ENCODE data around the gene ACVR1B.

Gene ACVR1B

DNA sequence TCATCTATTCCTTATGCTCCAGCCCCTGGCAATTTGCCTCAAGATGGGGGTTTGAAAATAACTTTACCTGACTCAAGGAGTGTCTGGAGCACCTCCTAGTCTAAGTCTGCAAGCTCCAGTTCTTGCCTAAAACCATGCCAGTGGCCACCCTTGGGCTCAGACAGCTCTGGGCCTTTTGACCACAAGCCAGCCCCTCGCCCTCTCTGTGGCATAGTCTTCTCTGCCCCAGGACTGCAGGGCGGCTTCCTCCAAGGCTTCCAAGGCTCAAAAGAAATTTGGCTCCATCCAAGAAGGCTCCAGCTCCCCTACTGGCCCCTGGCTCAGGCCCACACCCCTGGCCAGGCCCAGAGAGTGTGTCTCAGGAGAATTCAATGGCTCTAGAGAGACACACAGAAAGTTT lies 29.4 kb upstream of the ACVR1B start:
- Histone ChIP-seq H3K27ac (ENCODE audit: low read length) (no peak overlapping the region), H3K4me3 (ENCODE audit: low read length) (no peak overlapping the region), H3K4me1 (ENCODE audit: insufficient read depth, low read length) (peaks cover 4% of the 10 kb centered on the region; the same call in 1 of the 2 replicates), H3K36me3 (ENCODE audit: insufficient read depth, low read depth, low read length) (no peaks in the 10 kb centered on the region), H3K27me3 (ENCODE audit: insufficient read depth, low read length) (peaks cover 14% of the 10 kb centered on the region), H3K9ac (ENCODE audit: low read depth, low read length) (no peak overlapping the region), H3K9me3 (ENCODE audit: insufficient read depth, low read depth, low read length) (no peaks in the 10 kb centered on the region)

DNA sequence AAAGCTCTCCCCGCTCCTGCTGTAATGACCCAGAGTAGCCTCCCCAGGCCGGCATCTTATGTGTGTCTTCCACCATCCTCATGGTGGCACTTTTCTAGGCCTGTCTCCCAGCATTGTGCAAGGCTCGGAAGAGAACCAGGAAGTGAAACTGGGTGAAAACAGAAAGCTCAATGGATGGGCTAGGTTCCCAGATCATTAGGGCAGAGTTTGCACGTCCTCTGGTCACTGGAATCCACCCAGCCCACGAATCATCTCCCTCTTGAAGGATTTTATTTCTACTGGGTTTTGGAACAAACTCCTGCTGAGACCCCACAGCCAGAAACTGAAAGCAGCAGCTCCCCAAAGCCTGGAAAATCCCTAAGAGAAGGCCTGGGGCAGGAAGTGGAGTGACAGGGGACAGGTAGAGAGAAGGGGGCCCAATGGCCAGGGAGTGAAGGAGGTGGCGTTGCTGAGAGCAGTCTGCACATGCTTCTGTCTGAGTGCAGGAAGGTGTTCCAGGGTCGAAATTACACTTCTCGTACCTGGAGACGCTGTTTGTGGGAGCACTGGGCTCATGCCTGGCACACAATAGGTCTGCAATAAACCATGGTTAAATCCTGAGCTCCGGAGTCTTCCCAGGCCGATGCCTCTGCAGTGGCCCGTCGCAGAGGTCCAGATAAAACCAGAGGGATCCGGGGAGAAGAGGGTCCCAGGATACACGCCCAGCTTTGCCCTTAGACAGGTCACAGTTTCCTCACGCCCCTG lies 28.6 kb upstream of the ACVR1B start:
- Histone ChIP-seq H3K4me1 (ENCODE audit: insufficient read depth, low read length) (peaks cover 4% of the 10 kb centered on the region; the same call in 1 of the 2 replicates), H3K27me3 (ENCODE audit: insufficient read depth, low read length) (peaks cover 14% of the 10 kb centered on the region), H3K27ac (ENCODE audit: low read length) (no peak overlapping the region), H3K36me3 (ENCODE audit: insufficient read depth, low read depth, low read length) (no peaks in the 10 kb centered on the region), H3K9ac (ENCODE audit: low read depth, low read length) (no peak overlapping the region), H3K9me3 (ENCODE audit: insufficient read depth, low read depth, low read length) (no peaks in the 10 kb centered on the region), H3K4me3 (ENCODE audit: low read length) (no peak overlapping the region; the same call in 1 of the 2 replicates)

DNA sequence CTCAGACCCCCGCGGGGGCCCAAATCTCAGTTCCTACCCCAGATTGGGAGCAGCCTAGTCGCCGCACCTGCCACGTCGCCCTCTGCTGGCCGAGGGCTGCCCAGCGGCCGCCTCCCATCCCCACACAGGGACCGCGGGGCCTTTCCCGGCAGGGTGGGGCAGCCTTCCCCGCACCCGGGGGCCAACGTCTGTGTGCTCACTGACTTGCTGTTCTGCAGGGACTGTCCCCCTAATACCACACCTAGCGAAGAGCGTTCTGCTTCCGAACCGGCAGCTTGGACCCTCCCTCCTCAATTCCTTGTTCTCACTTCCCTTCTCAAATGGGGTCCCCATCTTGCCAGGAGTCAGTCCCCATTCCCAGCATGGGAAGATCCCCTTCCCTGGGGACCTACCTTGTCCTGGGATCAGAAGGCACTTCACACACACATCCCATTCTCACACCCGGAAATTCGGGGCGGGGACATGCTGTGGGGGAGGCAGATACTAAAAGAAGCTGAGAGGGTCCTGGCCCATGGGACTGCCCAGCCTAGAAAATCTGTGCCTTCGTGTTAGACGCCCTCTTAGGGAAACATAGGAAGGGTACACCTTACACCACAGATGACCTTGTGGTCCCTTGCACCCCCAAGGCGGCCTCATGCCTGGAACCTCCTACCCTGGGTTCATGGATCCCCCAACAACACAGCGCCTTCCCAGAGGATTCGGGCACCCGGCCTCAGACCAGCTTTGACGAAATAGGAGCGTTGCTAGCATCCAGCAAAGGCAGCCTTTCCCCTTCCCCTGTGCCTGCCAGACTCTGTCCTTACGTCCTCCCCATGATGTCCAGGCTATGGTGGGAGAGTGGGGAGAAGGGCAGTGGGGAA lies 27.8 kb upstream of the ACVR1B start:
- H3K9me3 ChIP-seq (ENCODE audit: insufficient read depth, low read depth, low read length): no peaks in the 10 kb centered on the region
- peaks cover 4% of the 10 kb centered on the region; the same call in 1 of the 2 replicates for H3K4me1 ChIP-seq (ENCODE audit: insufficient read depth, low read length)
- H3K4me3 ChIP-seq (ENCODE audit: low read length): peak overlapping the region; percentile 50
- H3K27ac ChIP-seq (ENCODE audit: low read length): no peak overlapping the region
- H3K36me3 ChIP-seq (ENCODE audit: insufficient read depth, low read depth, low read length): no peaks in the 10 kb centered on the region
- peaks cover 14% of the 10 kb centered on the region for H3K27me3 ChIP-seq (ENCODE audit: insufficient read depth, low read length)
- no peak overlapping the region for H3K9ac ChIP-seq (ENCODE audit: low read depth, low read length)

DNA sequence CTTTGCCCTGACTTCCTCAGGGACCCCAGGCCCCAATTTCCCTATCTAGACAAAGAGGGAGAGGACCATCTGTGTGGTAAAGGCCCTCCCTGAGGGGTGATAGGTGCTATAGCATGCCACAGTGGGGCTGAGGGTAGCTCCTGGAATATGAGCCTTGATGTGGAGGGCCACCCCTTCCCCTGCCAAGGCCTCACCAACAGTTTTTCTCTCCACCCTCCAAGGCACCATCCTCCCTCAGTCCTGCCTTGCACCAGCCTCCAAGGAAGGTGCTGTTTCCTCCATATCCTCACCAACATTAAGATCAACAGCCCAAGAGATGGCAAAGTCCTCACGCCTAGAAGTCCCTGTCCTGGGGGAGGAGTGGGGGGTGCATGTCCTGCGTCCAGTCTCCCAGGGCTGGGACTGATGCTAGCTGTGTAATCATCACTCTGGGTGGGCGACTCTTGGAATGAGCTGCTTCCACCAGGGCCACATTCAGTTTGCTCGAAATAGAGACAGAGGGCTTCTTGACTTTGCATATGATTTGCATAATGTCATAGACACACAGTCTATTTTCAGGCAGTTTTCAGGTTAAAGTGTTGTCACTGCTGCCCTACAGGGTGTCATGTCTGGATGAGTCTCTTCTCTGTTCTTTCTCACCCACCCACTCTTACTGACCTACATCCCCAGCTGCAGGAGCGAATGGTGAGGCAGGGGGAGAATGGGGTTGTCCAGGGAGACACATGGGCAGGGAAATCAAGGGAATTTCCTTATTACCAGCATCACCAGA lies 26.8 kb upstream of the ACVR1B start:
- H3K9me3 ChIP-seq (ENCODE audit: insufficient read depth, low read depth, low read length): no peaks in the 10 kb centered on the region
- H3K27me3 ChIP-seq (ENCODE audit: insufficient read depth, low read length): peaks cover 14% of the 10 kb centered on the region
- no peak overlapping the region for H3K27ac ChIP-seq (ENCODE audit: low read length)
- no peaks in the 10 kb centered on the region for H3K36me3 ChIP-seq (ENCODE audit: insufficient read depth, low read depth, low read length)
- no peak overlapping the region for H3K4me3 ChIP-seq (ENCODE audit: low read length)
- no peak overlapping the region for H3K9ac ChIP-seq (ENCODE audit: low read depth, low read length)
- H3K4me1 ChIP-seq (ENCODE audit: insufficient read depth, low read length): peaks cover 4% of the 10 kb centered on the region; the same call in 1 of the 2 replicates

DNA sequence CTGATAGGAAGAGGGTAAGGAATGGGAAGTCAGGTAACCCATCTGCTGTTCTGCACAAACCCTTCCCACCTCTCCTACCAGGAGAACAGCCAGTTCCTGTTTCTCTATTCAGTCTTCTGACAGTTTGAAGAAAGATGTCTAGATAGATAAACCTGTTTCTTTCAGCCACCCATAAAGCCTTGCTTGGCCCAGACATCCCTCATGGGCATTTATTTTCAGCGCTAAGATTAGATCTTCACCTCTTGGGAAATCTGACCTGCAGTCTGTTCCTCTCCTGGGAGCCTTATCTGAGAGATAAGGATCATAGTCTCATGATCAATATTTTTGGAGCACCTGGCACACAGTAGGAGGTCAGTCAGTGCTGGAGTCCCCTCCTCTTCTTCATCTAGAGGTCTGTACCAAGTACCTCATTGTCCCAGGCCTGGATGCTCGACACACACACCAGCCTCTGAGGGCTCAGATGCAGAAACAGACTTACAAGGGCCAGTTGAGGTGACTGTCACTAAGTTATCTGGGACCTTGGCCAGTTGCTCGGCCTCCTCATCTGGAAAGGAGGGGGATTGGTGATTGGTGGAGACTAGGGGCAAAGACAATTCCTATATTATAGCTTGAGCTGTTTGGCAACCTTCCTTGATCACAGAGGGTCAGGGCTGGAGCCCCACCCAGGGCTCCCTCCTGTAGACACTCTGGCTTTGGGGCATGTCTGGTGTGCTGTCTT lies 26.0 kb upstream of the ACVR1B start:
- Histone ChIP-seq H3K27me3 (ENCODE audit: insufficient read depth, low read length) (peaks cover 14% of the 10 kb centered on the region), H3K36me3 (ENCODE audit: insufficient read depth, low read depth, low read length) (no peaks in the 10 kb centered on the region), H3K4me3 (ENCODE audit: low read length) (no peak overlapping the region), H3K9me3 (ENCODE audit: insufficient read depth, low read depth, low read length) (no peaks in the 10 kb centered on the region), H3K4me1 (ENCODE audit: insufficient read depth, low read length) (peaks cover 4% of the 10 kb centered on the region; the same call in 1 of the 2 replicates), H3K27ac (ENCODE audit: low read length) (no peak overlapping the region), H3K9ac (ENCODE audit: low read depth, low read length) (no peak overlapping the region)

DNA sequence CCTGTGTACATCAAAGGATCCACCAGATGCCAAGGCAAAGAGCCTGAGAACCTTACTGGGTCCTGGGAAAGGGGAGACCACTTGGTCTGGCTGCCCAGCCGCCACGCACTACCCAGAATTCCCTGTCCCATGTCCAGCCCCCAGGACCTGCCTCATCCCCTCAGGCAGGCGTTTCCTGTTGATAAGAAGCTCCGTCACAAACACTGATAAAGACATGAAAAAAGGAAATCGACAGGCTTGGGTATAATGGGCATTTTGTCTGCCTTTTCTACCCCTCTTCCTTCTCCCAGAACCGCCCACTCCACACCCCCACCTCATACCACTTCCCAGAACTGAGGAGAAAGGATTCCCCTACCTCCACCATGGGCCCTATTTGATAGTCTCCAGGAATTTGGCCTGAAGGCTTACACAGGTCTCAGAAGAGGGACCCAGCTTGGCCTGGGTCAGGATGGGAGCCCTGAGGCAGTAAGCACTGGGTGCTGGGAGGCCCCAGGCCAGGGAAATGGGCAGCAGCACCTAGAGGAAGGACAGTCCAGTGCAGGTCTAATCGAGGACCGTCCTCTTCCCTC lies 25.4 kb upstream of the ACVR1B start:
- no peak overlapping the region for H3K9ac ChIP-seq (ENCODE audit: low read depth, low read length)
- H3K27ac ChIP-seq (ENCODE audit: low read length): no peak overlapping the region
- H3K27me3 ChIP-seq (ENCODE audit: insufficient read depth, low read length): peaks cover 14% of the 10 kb centered on the region
- no peaks in the 10 kb centered on the region for H3K36me3 ChIP-seq (ENCODE audit: insufficient read depth, low read depth, low read length)
- no peaks in the 10 kb centered on the region for H3K9me3 ChIP-seq (ENCODE audit: insufficient read depth, low read depth, low read length)
- no peak overlapping the region for H3K4me3 ChIP-seq (ENCODE audit: low read length)
- peaks cover 1% of the 10 kb centered on the region; the same call in 1 of the 2 replicates for H3K4me1 ChIP-seq (ENCODE audit: insufficient read depth, low read length)

DNA sequence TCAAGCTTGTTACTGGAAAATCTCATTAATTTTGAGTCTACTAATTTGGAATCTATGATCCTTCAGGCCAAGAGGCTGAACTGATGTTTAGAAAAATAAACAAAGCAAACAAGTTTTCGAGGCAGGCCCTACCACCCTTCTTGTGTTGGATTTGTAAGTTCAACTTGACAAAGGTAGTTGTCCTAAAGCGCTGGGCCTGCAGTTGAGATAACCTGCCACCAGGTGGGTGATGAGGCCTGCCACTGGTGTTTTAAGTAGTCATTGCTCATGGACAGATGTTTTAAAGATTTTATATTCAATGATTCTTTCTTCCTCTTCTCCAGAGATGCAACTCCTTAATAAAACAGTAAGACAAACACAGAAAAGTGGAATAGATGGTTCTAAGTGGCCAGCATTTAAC lies 24.8 kb upstream of the ACVR1B start:
- H3K4me1 ChIP-seq (ENCODE audit: insufficient read depth, low read length): no peaks in the 10 kb centered on the region
- H3K9me3 ChIP-seq (ENCODE audit: insufficient read depth, low read depth, low read length): no peaks in the 10 kb centered on the region
- H3K4me3 ChIP-seq (ENCODE audit: low read length): no peak overlapping the region
- no peak overlapping the region for H3K27ac ChIP-seq (ENCODE audit: low read length)
- peaks cover 14% of the 10 kb centered on the region for H3K27me3 ChIP-seq (ENCODE audit: insufficient read depth, low read length)
- H3K36me3 ChIP-seq (ENCODE audit: insufficient read depth, low read depth, low read length): no peaks in the 10 kb centered on the region
- H3K9ac ChIP-seq (ENCODE audit: low read depth, low read length): no peak overlapping the region

DNA sequence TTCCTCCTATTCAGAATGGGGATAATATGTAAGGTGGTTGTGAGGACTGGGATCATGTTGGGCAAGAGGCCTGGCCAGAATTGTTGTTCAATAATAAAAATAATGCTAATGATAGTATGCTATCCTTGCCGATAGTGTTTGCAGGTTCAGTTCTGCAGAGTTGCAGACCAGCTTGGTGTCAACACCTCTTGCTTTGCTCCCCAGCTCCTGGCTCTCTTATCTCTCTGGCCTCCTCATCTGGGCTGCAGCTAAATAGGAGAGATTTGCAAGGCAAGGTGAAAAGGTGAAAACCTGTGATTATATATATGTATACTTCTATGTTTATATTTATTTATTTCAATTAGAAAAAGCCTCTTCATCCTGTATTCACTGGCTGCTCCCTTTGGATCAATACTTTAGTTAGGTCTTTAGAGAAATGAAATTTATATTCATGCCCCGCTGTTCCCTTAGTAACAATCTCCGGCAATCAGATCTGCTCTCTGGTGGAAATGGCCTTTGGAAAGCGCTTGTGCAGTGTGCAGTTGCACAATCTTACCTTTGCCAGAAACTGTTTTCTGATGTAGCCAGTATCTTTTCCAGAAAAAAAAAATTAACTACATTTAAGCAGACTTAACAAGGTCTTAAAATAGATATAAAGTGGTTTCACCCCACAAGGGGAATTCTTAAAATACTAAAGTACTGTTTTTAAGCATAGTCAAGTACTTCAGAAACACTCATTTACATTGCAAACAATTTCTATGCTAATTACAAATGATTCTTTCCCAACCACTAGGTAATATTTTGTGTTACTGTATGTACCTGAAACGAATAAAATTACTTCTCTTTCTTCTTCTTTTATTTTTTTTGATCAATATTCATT lies 19.1 kb upstream of the ACVR1B start:
- no peaks in the 10 kb centered on the region for H3K4me1 ChIP-seq (ENCODE audit: insufficient read depth, low read length)
- no peaks in the 10 kb centered on the region for H3K27me3 ChIP-seq (ENCODE audit: insufficient read depth, low read length)
- H3K4me3 ChIP-seq (ENCODE audit: low read length): no peak overlapping the region
- H3K27ac ChIP-seq (ENCODE audit: low read length): no peak overlapping the region
- H3K9me3 ChIP-seq (ENCODE audit: insufficient read depth, low read depth, low read length): no peaks in the 10 kb centered on the region
- H3K36me3 ChIP-seq (ENCODE audit: insufficient read depth, low read depth, low read length): no peaks in the 10 kb centered on the region
- no peak overlapping the region for H3K9ac ChIP-seq (ENCODE audit: low read depth, low read length)

DNA sequence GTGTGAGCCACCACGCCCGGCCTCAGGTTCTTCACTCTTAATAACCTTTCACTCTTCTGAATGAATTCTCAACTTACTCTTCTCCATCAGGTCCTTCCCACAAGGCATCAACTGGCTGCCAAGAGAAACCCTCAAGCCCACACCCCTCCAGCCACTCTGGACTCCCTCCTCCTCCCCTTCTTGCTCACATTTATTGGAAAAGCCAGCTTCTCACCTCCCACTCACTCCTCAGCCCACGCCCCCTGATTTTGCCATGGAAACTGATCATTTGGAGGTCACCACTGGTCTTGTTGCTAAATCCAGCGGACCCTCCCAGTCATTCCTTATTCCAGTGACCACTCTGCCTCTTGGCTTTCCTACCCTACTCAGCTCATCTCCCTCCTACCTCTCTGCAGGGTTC lies 17.4 kb upstream of the ACVR1B start:
- H3K27ac ChIP-seq (ENCODE audit: low read length): no peak overlapping the region
- no peak overlapping the region for H3K9ac ChIP-seq (ENCODE audit: low read depth, low read length)
- H3K27me3 ChIP-seq (ENCODE audit: insufficient read depth, low read length): no peaks in the 10 kb centered on the region
- no peaks in the 10 kb centered on the region for H3K36me3 ChIP-seq (ENCODE audit: insufficient read depth, low read depth, low read length)
- no peak overlapping the region for H3K4me3 ChIP-seq (ENCODE audit: low read length)
- H3K9me3 ChIP-seq (ENCODE audit: insufficient read depth, low read depth, low read length): no peaks in the 10 kb centered on the region
- no peaks in the 10 kb centered on the region for H3K4me1 ChIP-seq (ENCODE audit: insufficient read depth, low read length)

DNA sequence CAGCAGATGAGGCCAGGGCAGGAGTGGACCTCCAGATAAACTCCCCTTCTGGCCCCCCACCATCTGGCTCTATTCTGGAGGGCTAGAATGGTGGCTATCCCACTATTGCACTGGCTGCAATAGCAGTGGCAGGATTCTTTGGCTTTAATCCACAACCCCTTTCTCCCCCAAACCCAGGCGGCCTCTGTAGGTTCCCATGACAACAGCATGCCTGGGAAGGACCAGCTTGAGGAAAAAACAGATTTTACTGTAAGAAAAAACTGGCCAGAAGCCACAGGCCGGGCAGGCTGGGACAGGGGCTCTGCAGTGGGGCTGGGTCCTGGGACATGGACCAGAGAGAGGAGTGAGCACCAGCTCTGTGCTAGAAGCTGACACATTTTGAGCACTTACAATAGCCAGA lies 13.6 kb upstream of the ACVR1B start:
- H3K27ac ChIP-seq (ENCODE audit: low read length): no peak overlapping the region
- no peaks in the 10 kb centered on the region for H3K36me3 ChIP-seq (ENCODE audit: insufficient read depth, low read depth, low read length)

More for the DNA sequence above, 13.6 kb upstream of the ACVR1B start:
- Histone ChIP-seq H3K9me3 (ENCODE audit: insufficient read depth, low read depth, low read length) (no peaks in the 10 kb centered on the region), H3K4me1 (ENCODE audit: insufficient read depth, low read length) (no peaks in the 10 kb centered on the region), H3K27me3 (ENCODE audit: insufficient read depth, low read length) (no peaks in the 10 kb centered on the region), H3K9ac (ENCODE audit: low read depth, low read length) (no peak overlapping the region), H3K4me3 (ENCODE audit: low read length) (no peak overlapping the region)

Measured in iPS-20b (cell line).